ENCODE results near the gene DTX2.
"Not testable (repeated sequence)": the region's sequence is repeated elsewhere in the genome, so short reads cannot be mapped to it uniquely, and the experiment has no call there.

DTX2 gene

GRCh38 chr7:76497918-76498582 lies 36.5 kb downstream of the DTX2 start:
- not testable (repeated sequence) for DNase-seq

- DNase-seq, result not testable (repeated sequence)
Observed at GRCh38 chr7:76498583-76499200, 37.2 kb downstream of the DTX2 start.

- not testable (repeated sequence) for DNase-seq
Observed at GRCh38 chr7:76499201-76499923, 37.9 kb downstream of the DTX2 start.

- not testable (repeated sequence) for DNase-seq
Observed at GRCh38 chr7:76499924-76500241, 38.4 kb downstream of the DTX2 start.

DNA sequence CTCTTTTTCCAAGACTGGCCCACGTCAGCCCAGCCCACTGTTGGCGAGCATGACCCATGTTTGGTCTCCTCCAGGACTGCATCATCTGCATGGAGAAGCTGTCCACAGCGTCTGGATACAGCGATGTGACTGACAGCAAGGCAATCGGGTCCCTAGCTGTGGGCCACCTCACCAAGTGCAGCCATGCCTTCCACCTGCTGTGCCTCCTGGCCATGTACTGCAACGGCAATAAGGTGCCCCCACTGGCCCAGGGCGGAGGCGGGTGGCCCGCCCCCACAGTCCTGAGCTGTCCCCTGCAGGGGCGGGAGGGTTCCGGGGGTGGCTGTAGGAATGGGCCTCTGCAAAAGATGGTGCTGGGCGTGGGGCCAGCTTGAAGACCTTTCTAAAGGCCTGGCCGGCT lies 40.7 kb downstream of the DTX2 start:
- DNase-seq, result not testable (repeated sequence)

DNA sequence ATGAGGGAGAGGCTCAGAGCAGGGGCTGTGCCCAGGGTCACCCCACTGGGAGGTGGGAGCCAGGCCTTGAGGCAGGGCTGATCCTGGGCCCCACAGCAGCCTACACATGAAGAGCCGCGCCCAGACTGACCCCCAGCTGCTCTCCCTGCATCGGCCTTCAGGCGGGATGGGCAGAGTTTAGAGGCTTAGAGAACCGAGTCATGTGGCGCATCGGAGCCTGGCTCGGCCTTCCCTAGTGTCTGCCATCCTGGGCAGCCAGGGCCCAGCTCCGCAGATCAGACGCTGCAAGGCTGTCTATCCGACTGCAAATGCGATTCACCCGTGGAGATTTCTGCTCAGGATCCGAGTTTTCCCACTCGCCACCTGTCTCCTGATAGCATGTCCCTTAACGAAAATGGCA lies 41.3 kb downstream of the DTX2 start:
- not testable (repeated sequence) for DNase-seq

DNA sequence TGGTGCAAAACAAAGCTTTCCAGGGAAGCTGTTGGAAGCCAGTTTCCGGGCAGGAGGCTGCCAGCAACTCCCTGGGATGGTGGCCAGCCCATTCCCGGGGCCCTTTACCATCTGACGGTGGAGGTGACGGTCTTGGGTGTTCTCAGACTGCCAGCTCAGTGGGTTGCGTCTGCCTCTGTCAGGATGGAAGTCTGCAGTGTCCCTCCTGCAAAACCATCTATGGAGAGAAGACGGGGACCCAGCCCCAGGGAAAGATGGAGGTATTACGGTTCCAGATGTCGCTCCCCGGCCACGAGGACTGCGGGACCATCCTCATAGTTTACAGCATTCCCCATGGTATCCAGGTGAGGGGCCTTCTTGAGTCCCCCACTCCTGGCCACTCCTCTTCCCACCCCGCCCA lies 41.7 kb downstream of the DTX2 start:
- not testable (repeated sequence) for DNase-seq

- not testable (repeated sequence) for DNase-seq
Observed at GRCh38 chr7:76504351-76505167, 43.0 kb downstream of the DTX2 start.

DNA sequence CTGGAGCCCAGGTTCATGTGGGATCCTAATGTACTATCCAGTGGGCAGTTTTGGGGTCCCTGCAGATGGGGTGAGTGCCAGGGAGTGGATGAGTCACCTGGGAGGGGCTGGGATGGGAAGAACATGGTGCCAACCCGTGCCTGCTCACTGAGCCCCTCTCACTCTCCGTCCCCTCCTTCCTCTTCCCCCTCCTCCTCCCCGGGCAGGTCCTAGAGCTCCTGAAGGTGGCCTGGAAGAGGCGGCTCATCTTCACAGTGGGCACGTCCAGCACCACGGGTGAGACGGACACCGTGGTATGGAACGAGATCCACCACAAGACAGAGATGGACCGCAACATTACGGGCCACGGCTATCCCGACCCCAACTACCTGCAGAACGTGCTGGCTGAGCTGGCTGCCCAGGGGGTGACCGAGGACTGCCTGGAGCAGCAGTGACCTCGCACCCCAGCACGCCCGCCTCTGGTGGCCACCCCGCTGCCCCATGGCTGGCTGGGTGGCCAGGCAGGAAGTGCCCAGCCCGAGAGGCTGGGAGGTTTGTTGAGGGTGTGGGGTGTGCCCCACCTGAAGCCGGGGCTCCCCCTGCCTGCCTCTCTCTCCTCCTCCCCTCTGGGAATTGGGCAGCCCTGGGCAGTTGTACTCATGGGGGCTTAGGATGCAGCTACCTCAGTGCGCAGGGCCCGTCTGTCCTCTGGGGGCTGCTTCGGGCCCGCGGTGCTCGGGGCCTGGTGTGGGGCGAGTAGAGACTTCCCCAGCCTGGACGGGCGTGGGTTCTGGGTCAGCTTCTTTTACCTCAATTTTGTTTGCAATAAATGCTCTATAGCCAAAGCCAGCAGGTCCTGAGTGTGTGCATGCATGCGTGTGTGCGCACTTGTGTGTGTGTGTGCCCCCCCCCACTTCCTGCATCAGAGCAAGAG lies 43.9 kb downstream of the DTX2 start:
- no peak for DNase-seq

DNA sequence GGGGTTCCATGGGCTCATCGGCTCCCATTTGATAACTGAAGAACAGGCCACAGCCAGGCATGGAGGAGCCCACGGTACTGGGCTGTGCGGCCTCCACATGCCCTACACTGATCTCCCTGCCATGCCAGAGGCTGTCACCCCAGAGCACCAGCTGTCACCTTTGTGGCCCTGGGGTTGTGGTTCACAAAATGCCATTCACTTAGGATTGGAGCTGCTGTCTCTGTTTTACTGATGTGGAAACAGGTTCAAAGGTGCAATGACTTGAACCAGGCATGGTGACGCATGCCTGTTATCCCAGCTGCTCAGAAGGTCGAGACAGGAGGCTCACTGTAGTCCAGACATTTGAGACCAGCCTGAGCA lies 44.6 kb downstream of the DTX2 start:
- DNase-seq, result no peak

GRCh38 chr7:76506643-76507042 lies 45.1 kb downstream of the DTX2 start:
- not testable (repeated sequence) for DNase-seq

DNA sequence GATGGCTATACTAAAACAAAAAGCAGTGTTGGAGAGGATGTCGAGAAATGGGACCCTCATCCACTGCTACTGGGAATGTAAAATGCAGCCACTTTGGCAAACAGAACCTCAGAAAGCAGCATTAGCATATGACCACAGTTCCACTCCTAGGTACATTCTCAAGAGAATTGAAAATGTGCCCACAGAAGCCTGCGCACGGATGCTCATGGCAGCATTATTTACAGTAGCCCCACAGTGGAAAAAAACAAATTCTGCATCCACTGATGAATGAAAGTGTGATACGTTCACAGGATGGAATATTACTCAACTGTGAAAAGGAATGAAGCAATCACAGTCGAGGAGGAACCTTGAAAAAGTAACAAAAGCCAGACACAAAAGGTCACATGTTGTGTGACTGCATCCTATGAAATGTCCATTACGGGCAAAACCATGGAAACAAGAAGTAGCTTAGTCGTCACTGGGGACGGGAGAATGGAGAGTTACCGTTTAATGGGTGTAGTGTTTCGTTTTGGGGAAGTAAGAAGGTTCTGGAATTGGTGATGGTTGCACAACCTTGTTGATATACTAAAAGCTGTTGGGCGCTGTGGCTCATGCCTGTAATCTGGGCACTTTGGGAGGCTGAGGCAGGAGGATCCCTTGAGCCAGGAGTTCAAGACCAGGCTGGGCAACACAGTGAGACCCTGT lies 46.4 kb downstream of the DTX2 start:
- no peak for DNase-seq

- no peak for DNase-seq
Observed at GRCh38 chr7:76509931-76510877, 48.7 kb downstream of the DTX2 start, which contains the start of gene UPK3B. Gene UPK3B, plus strand, starts transcription at chr7:76510552. Its CDS starts 101 bp downstream, at chr7:76510653.

DNA sequence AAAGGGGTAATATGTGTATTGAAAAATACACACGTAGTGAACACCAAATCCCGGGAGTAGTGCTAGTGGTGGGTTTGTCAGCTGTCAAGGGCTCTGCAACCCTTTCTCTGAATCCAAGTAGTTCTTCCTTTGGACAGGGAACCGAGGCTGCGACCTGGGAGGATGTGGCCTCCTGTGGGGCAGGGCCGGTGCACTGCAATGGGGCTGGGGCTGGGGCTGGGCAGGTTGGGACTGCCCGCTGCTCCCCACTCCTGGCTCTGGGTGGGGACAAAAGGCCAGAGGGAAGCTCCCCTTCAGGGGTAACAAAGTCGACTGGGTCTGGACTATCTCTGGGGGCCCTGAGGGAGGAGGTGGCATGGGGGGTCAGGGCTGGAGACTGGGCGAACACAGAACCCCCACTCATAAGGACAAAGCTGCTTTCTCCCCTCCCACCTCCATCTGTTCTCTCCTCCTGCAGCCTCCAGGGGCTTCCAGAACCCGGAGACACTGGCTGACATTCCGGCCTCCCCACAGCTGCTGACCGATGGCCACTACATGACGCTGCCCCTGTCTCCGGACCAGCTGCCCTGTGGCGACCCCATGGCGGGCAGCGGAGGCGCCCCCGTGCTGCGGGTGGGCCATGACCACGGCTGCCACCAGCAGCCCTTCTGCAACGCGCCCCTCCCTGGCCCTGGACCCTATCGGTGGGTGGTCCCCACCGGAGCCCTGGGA lies 49.8 kb downstream of the DTX2 start:
- DNase-seq, result not testable (repeated sequence)

- not testable (repeated sequence) for DNase-seq
Observed at GRCh38 chr7:76511911-76512885, 50.7 kb downstream of the DTX2 start.

GRCh38 chr7:76512941-76513816 lies 51.7 kb downstream of the DTX2 start:
- no peak for DNase-seq
